T1000 (cell line): ENCODE measurements around the gene CDKN3.
"Not testable (repeated sequence)": the region's sequence is repeated elsewhere in the genome, so short reads cannot be mapped to it uniquely, and the experiment has no call there.

Experiments
- DNase-seq: peaks from one replicate; lab custom pipeline; 2025; ENCODE audit warnings: mixed read lengths; lab: John Stamatoyannopoulos, UW

Gene CDKN3

DNA sequence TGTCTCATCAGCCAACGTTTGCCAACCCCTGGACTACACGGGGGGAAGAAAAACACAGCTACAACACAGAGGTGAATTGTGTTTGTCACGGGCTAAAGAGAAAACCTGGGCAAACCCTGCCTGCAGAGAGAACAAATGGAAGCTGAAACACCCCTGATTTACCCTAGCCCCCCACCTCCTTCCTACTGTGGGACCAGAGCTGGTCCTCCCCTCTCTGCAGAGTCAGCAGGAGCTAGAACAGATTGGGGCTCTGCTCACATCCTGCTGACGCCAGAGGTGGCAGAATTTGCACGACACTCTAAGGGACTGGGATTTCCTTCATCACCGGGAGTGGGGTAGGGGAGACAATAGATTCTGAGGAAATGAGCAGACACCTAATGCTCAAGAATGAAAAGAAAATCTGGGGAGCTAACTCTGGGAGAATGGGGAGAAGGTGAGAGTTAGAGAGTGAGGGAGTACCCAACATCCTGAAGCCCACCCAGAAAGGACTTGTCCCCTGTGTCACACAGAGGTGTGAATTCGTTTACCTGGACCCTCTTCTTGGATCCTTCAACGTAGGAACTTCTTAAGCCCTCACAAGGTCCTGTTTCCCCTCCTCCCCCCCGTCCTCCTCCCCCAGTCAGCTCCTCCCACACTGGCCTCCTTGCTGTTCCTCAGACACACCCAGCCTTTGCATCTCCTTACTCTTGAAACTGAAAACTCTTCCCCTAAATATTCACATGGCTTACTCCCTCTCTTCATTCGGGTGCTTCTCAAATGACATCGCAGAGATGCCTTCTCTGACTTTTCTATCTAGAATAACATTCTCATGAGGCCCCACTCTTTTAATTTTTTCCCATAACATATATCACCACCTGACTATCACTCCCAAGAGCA lies 26.2 kb upstream of the CDKN3 start:
- no peak for DNase-seq

DNA sequence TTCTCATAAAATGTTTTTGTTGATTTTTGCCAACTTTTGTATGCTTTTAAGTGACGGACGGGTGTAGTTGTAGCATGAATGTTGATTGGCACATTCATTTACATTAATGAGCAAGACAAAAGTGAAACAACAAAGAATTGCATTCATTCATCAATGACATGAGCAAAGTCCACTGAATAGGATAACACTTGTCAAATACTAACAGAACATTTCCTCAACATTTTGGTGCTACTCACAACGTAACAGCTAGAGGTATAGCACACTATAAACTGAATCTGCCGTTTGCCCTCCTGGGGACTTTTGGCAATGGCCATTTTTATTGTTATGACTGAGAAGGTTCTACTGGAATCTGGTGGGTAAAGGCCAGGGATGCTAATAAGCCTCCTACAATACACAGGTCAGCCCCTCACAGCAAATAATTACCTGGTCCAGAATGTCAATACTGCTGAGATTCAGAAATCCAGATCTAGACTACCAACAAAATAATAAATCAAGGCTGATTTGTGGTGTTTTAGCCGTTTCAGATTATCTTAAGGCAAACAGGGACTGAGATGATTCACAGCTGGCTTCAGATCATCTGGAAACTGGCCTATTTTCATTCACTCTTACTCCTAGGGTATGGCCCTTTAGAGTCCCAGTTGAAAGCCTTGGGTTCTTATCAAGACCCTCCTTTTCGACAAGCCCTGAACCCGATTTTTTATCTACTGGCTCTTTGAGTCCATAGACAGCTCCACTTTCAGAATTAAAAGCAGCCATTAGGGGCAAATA lies 22.5 kb upstream of the CDKN3 start:
- DNase-seq, result no peak

DNA sequence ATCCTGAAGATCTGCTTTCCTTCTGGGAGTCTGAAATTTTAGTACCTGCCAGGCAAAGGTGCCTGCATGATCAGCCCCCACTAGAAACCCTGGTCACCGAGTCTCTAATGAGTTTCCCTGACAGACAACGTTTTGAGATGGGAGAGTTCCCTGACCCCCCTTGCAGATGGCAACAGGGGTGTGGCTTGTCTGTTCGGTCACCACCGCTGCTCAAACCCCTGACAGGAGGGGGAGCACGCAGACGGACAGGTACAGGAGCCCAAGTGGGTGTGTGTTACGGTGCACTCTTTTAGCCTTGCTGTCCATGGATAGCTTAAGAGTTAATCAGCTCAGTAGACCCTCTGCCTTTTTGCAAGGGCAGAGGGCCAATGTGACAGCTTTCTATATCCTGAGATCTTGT lies 19.3 kb upstream of the CDKN3 start:
- no peak for DNase-seq

DNA sequence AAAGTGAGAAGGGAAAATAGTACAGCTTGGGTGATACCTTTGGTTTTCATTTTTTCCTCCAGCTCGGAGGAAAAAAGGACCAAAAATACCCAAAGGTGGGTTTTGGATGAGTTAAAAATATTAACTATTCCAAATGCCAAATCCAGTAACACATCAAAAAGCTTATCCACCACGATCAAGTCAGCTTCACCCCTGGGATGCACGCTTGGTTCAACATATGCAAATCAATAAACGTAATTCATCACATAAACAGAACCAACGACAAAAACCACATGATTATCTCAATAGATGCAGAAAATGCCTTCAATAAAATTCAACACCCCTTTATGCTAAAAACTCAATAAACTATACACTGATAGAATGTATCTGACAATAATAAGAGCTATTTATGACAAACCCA lies 17.9 kb upstream of the CDKN3 start:
- not testable (repeated sequence) for DNase-seq

DNA sequence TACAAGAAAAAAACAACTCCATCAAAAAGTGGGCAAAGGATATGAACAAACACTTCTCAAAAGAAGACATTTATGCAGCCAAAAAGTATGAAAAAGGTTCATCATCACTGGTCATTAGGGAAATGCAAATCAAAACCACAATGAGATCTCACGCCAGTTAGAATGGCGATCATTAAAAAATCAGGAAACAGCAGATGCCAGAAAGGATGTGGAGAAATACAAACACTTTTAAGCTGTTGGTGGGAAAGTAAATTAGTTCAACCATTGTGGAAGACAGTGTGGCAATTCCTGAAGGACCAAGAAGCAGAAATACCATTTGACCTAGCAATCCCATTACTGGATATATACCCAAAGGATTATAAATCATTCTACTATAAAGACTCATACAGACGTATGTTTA lies 16.2 kb upstream of the CDKN3 start:
- not testable (repeated sequence) for DNase-seq

DNA sequence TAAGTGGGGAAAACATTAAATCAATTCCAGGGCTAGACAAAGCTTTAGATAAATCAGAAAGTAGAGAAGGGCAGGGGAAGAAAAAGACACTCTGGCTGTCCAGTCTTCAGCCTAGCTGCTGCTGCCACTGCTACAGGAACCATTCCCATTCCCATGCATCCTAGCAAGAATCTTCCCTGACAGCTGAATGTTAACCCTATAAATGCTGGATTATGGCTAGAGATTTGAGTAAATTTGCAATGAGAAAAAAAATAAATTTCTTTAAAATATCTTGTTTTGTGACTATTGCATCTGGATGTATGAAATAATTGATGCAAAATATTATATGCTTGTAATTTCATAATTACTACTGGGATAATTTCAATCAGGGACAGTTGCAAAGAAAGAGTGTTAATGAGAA lies 15.0 kb upstream of the CDKN3 start:
- DNase-seq, result no peak

DNA sequence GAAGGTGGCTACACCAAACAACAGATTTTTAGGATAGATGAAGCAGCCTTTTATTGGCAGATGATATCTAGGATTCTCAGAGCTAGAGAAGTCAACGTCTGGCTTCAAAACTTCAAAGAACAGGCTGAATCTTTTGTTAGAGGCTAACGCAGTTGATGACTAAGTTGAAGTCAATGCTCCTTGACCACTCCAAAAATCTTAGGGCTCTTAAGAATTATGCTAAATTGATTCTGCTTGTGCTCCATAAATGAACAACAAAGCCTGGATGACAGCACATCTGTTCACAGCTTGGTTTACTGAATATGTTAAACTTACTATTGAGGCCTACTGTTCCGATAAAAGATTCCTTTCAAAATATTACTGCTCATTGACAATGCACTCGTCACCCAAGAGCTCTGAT lies 13.0 kb upstream of the CDKN3 start:
- no peak for DNase-seq

DNA sequence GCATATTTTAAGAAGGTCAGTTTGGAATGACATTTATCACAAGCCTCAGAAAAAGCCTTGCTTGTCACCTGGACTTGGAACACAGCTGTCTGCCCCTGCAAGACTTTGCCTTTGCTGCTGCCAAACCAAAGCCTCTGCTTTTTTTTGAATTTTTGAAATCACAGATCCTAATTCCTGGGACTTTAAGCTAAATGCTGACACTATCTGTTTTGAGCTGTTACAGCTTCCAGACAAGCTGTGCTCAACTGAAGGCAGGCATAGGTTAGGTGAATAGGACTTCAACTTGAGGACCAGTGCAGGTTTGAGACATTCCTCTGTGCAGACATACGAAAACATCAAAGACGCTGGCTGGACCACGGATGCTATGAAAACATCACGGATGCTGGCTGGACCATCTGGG lies 11.3 kb upstream of the CDKN3 start:
- no peak for DNase-seq

DNA sequence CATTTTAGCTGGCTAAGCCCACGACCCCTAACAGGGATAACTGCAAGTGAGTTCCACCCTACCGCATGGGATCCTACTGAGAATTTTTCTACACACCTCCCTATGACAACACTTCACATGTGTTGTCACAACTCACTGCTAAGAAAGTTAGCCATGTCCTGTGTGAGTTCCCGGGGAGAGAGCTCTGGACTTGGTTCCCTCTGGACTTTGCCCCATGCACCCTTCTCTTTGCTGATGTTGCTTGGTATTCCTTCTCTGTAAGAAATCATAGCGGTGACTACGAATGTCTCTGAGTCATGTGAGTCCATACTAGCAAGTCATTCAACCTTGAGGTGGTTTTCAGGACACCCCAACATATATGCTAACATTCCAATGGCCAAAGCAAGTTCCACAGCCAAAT lies 9.5 kb upstream of the CDKN3 start:
- no peak for DNase-seq

DNA sequence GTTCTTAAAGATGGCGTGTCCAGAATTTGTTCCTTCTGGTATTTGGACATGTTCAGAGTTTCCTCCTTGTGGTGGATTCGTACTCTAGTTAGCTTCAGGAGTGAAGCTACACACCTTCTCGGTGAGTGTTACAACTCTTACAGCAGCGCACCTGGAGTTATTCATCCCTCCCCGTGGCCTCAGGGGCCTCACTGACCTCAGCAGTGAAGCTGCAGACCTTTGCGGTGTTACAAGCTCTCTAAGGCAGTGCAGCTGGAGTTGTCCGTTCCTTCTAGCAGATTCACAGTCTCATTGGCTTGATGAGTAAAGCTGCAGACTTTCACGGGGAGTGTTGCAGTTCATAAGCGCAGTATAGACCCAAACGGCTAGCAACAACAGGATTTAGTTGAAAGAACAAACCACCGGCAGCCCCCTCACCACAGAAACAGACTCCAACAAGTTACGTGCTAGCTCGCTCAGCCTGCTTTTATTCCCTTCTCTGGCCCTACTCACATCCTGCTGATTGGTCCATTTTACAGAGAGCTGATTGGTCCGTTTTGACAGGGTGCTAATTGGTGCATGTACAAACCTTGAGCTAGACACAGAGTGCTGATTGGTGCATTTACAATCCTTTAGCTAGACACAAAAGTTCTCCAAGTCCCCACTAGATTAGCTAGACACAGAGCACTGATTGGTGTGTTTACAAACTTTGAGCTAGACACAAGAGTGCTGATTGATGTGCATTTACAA lies 4.5 kb upstream of the CDKN3 start:
- no peak for DNase-seq

DNA sequence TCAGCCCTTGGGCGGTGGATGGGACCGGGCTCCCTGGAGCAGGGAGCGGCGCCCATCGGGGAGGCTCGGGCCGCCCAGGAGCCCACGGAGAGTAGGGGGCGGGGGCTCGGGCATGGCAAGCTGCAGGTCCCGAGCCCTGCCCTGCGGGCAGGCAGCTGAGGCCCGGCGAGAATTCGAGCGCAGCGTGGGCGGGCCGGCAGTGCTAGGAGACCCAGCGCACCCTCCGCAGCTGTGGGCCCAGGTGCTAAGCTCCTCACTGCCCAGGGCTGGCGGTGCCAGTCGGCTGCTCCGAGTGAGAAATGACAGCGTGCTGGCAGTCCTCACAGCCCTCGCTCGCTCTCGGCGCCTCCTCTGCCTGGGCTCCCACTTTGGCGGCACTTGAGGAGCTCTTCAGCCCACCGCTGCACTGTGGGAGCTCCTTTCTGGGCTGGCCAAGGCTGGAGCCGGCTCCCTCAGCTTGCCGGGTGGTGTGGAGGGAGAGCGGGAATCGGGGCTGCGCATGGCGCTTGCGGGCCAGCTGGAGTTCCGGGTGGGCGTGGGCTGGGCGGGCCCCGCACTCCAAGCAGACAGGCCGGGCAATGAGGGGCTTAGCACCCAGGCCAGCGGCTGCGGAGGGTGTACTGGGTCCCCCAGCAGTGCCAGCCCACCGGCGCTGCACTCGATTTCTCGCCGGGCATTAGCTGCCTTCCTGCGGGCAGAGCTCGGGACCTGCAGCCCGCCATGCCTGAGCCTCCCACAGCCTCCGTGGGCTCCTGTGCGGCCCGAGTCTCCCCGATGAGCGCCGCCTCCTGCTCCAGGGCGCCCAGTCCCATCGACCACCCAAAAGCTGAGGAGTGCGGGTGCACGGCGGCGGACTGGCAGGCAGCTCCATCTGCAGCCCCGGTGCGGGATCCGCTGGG lies 3.6 kb upstream of the CDKN3 start:
- not testable (repeated sequence) for DNase-seq

DNA sequence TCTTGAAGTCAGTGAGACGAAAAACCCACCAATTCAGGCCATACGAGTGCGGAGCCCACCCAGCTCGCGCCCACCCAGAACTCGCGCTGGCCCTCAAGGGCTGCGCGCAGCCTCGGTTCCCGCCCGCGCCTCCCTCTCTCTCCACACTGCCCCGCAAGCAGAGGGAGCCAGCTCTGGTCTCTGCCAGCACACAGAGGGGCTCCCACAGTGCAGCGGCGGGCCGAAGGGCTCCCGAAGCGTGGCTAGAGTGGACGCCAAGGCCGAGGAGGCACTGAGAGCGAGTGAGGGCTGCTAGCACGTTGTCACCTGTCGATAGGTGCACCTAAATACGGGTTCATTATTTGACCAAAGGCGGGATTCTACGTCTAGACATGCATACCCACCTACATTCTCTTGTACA lies 2.2 kb upstream of the CDKN3 start:
- no peak for DNase-seq

DNA sequence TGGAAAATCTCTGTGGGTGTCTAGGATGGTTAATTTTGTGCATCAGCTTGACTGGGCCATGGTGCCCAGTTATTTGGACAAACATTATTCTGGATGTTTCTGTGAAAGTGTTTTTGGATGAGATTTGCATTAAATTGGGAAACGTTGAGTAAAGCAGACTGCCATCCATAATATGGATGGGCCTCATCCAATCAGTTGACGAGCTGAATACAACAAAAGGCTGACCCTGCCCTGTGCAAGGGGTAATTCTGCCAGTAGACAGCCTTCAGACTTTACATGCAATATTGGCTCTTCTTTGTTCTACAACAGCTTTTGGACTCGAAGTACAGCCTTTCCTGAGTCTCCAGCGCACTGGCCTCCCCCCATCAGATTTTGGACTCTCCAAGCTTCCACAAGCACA lies 1.5 kb upstream of the CDKN3 start:
- no peak for DNase-seq

DNA sequence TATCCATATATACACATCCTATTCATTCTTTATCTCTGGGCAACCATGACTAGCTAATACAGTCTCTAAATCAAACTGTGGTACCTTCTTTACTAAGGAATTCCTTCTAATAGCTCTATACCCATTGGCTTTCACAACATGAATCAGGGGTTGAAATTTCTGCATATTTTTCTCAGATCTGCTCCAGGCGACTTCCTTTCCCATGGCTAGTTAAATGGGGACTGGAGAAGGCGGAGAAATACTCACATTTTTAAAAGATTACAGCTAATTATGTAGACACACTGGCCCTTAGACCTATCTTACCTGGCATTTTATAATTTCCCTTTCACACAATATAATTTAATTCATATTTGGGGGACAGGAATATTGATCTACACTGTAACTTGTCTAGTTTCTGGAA lies 1.1 kb upstream of the CDKN3 start:
- DNase-seq, result no peak

DNA sequence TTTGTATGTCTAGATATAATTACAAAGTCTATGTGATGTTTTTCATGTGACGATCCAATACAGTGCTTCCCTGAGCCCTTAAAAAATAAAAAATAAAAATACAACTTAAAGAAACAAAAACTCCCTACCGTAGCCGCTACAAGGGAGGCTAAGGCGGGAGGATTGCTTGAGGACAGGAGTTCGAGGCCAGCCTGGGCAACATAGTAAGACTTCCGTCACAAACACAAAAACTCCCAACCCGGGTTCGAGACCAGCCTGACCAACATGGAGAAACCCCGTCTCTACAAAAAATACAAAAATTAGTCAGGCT lies 669 bp upstream of the CDKN3 start:
- DNase-seq, result no peak

DNA sequence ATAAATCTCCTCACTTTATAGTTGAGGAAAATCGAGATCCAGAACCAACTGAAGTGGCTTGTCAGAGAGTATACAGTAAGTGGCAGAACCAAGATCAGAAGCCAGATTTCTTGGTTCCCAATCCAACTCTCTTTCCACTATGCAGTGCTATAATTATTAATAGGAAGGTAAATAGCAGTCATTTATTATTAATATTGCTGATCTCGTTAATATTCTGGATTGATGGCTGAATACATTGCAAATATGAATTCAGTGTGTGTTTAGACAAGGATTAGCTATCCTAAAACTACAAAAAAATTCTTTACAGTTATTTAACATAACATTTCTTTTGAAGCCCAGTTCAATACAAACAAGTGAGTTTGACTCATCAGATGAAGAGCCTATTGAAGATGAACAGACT lies 2.8 kb downstream of the CDKN3 start:
- no peak for DNase-seq

DNA sequence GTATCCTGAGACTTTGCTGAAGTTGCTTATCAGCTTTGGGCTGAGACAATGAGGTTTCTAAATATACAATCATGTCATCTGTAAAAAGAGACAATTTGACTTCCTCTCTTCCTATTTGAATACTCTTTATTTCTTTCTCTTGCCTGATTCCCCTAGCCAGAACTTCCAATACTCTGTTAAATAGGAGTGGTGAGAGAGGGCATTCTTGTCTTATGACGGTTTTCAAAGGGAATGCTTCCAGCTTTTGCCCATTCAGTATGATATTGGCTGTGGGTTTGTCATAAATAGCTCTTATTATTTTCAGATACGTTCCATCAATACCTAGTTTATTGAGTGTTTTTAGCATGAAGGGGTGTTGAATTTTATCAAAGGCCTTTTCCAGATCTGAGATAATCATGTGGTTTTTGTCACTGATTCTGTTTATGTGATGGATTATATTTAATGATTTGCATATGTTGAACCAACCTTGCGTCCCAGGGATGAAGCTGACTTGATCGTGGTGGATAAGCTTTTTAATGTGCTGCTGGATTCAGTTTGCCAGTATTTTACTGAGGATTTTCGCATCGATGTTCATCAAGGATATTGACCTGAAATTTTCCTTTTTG lies 6.7 kb downstream of the CDKN3 start:
- not testable (repeated sequence) for DNase-seq

DNA sequence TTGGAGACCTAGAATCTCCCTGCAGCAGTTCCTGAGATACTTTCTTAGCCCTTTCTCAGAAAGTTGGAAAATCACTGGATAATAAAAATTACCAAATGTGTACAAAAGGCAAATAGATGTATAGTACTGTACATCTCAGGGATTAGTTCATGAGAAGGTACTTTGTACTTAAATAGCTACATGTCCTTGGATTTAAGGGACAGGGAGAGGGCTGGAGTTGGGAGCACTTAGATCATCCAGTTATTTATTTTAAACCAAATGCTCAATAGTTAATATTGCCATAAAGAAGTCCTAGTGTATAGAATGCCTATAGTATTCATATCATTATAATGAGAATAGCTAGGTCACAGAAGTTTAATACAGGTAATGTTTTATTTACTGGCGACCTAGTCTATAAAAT lies 13.4 kb downstream of the CDKN3 start:
- no peak for DNase-seq

DNA sequence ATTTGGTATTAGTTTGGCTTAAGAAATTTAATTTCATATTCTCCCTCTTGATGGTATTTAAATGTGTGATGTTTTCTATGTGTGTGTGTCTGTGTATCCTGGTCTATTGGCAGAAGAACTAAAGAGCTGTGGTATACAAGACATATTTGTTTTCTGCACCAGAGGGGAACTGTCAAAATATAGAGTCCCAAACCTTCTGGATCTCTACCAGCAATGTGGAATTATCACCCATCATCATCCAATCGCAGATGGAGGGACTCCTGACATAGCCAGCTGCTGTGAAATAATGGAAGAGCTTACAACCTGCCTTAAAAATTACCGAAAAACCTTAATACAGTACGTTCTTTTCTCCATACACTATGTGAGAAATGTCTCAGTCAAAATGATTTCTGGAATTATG lies 14.6 kb downstream of the CDKN3 start:
- no peak for DNase-seq

DNA sequence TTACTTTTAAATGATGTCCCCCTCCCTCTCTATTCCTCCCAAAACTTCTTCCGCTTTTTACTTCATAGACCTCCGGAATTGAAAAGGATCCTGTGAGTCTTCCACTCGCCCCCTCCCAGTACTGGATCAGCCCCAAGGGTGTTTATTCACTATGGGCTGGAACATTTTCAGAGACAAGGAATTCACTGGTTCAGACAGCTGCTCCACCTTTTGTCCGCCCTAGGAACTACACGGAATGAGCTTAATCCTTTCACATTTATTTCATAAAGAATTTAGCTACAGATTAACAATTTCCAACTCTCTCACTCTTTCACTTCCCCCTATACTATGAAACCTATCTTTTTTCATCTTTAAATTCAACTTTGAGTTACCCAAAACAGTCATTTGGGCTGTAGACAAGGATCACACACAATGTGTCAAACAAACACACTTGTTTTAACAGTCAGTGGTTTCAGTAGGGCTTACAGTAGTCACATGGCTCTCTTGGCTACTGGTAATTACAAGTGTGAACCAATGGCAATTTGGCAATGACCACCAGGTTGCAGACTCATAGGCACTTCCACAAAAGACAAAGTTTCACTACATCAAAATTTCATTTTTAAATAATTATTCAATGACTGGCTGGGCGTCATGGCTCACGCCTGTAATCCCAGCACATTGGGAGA lies 23.8 kb downstream of the CDKN3 start:
- peak; percentile 27 for DNase-seq

DNA sequence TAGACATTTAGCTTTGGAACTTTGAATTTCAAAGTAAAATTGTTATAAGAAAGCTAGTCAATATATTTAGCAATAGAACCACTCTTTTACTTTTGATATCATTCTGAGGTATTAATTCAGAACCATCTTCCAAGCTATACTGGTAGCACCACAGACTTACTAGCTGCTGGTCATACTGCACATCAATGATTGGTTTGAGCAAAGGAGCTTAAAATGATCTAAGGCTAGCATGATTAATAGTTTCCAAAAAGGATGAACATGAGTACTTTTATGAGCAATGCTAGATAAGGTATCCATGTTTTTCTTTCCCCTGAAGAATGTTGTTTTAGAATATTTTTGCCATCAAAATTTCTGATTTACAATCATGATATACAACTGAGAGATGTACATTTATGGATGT lies 27.2 kb downstream of the CDKN3 start:
- DNase-seq, result no peak
